Ishikawa (cell line): Measurements from ENCODE around the gene TBX1.

ENCODE experiments used
- CEBPB ChIP-seq: IDR thresholded peaks from 2 replicates; pipeline ENCODE4 v1.6.1; 2012
- CREB1 ChIP-seq: IDR thresholded peaks from 2 replicates; pipeline ENCODE4 v1.6.1; 2012; ENCODE audit warnings: low read depth
- EGR1 ChIP-seq: IDR thresholded peaks from 2 replicates; pipeline ENCODE4 v1.6.1; 2012
- EP300 ChIP-seq: IDR thresholded peaks from 2 replicates; pipeline ENCODE4 v1.6.1; 2012; ENCODE audit warnings: borderline replicate concordance
- FOXM1 ChIP-seq: IDR thresholded peaks from 2 replicates; pipeline ENCODE4 v1.6.1; 2012; ENCODE audit warnings: low read depth, borderline replicate concordance
- NFIC ChIP-seq: IDR thresholded peaks from 2 replicates; pipeline ENCODE4 v1.6.1; 2012
- RAD21 ChIP-seq: IDR thresholded peaks from 2 replicates; pipeline ENCODE4 v1.6.1; 2012; ENCODE audit warnings: low read depth
- TAF1 ChIP-seq: IDR thresholded peaks from 2 replicates; pipeline ENCODE4 v1.6.1; 2012; ENCODE audit warnings: low read depth, mild to moderate bottlenecking
- TCF12 ChIP-seq: IDR thresholded peaks from 2 replicates; pipeline ENCODE4 v1.6.1; 2012; ENCODE audit warnings: low read depth
- TEAD4 ChIP-seq: IDR thresholded peaks from 2 replicates; pipeline ENCODE4 v1.6.1; 2012
- YY1 ChIP-seq: IDR thresholded peaks from 2 replicates; pipeline ENCODE4 v1.6.1; 2012; ENCODE audit warnings: low read depth
- ZBTB7A ChIP-seq: IDR thresholded peaks from 2 replicates; pipeline ENCODE4 v1.6.1; 2012; ENCODE audit warnings: low read depth
- TF ChIP-seq, protein P1 (sequence below): IDR thresholded peaks from 2 replicates; pipeline ENCODE4 v1.6.1; 2012; ENCODE audit warnings: low read depth, mild to moderate bottlenecking
- TF ChIP-seq, protein P2 (sequence below): IDR thresholded peaks from 2 replicates; pipeline ENCODE4 v1.6.1; 2012
- TF ChIP-seq, protein P3 (sequence below): IDR thresholded peaks from 2 replicates; pipeline ENCODE4 v1.6.1; 2012

Gene TBX1

DNA sequence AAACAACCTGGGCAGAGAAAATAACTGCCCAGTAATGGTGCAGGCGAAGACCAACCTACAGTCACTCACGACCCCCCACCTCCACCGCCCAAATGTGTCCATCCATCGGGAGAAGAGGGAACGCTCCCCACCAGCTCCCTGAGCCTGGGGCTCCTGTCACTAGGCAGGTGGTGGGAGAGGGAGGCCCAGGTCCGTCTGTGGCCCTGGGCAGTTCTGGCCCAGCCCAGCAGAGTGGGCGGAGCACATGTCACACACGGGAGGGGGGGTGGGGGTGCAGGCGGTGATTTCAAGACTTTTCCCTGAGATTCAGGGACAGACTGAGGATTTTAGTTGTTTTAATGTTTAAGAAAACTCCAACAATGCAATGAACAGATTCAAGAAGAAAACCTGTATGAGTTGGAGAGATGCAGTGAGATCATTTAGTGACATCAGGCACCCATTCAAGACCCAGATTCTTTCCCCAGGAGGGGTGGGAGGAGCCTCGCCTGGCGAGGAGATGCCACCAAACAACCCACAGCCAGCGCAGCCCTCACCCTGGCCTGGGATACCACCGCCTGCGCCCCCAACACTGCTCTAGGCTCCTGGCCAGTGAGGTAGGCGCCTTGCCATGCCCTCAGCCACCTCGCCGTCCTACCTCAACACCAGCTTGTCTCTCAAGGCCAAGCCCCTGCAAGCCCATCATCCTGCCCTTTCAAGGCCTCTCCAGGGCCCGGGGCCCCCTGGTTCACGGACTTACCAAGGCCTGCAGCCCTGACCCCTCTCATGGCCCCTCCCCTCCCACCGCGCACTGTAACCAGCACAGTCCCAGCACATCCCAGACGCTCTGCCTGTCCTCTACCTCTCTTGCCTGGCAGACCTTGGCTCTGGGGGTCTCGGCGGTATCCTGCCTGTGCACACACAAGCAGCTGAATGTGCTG is 36.8 kb downstream of the TBX1 start:
- TF ChIP-seq TCF12: no peak
- TF ChIP-seq EP300: no peak
- TF ChIP-seq YY1: no peak
- TF ChIP-seq EGR1: no peak
- TF ChIP-seq TEAD4: no peak
- TF ChIP-seq, protein P1, sequence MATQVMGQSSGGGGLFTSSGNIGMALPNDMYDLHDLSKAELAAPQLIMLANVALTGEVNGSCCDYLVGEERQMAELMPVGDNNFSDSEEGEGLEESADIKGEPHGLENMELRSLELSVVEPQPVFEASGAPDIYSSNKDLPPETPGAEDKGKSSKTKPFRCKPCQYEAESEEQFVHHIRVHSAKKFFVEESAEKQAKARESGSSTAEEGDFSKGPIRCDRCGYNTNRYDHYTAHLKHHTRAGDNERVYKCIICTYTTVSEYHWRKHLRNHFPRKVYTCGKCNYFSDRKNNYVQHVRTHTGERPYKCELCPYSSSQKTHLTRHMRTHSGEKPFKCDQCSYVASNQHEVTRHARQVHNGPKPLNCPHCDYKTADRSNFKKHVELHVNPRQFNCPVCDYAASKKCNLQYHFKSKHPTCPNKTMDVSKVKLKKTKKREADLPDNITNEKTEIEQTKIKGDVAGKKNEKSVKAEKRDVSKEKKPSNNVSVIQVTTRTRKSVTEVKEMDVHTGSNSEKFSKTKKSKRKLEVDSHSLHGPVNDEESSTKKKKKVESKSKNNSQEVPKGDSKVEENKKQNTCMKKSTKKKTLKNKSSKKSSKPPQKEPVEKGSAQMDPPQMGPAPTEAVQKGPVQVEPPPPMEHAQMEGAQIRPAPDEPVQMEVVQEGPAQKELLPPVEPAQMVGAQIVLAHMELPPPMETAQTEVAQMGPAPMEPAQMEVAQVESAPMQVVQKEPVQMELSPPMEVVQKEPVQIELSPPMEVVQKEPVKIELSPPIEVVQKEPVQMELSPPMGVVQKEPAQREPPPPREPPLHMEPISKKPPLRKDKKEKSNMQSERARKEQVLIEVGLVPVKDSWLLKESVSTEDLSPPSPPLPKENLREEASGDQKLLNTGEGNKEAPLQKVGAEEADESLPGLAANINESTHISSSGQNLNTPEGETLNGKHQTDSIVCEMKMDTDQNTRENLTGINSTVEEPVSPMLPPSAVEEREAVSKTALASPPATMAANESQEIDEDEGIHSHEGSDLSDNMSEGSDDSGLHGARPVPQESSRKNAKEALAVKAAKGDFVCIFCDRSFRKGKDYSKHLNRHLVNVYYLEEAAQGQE: no peak
- TF ChIP-seq, protein P2, sequence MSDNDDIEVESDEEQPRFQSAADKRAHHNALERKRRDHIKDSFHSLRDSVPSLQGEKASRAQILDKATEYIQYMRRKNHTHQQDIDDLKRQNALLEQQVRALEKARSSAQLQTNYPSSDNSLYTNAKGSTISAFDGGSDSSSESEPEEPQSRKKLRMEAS: no peak
- TF ChIP-seq ZBTB7A: no peak
- no peak for TF ChIP-seq CEBPB
- TF ChIP-seq, protein P3, sequence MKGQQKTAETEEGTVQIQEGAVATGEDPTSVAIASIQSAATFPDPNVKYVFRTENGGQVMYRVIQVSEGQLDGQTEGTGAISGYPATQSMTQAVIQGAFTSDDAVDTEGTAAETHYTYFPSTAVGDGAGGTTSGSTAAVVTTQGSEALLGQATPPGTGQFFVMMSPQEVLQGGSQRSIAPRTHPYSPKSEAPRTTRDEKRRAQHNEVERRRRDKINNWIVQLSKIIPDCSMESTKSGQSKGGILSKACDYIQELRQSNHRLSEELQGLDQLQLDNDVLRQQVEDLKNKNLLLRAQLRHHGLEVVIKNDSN: no peak
- TF ChIP-seq NFIC: no peak
- TF ChIP-seq TAF1: no peak
- TF ChIP-seq RAD21: no peak

DNA sequence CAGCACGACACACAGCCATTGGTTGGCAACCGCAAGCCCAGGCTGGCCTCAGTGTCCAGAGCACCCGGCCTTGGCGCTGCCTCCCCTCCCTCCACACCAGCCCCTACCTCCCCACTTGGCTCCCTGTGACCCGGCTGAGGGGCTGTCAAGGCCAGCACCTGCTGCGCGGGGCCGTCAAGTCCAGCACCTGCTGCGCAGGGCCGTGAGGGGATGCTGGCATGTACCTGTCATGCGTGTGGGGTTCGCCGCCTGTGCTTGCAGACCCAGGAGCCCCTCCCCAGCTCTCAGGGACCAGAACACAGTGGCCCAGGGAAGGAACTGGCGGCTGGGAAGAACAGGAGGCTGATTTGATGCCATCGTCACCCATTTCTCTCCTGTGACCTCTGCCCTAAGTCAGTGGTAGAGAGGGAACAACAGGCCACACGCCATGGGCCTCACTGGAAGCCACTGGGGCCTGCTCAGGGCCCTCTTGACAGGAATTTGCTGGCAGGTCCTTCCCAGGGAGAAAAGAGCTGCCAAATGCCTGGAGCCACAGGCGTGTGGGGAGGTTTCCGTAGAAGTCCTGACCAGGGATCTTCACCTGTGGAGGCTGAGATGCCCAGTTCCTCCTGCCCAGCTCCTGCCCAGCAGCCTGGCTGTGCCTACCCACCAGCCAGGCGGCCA is 37.6 kb downstream of the TBX1 start:
- TF ChIP-seq, protein P3: no peak
- no peak for TF ChIP-seq CEBPB
- no peak for TF ChIP-seq NFIC
- TF ChIP-seq TAF1: no peak

DNA sequence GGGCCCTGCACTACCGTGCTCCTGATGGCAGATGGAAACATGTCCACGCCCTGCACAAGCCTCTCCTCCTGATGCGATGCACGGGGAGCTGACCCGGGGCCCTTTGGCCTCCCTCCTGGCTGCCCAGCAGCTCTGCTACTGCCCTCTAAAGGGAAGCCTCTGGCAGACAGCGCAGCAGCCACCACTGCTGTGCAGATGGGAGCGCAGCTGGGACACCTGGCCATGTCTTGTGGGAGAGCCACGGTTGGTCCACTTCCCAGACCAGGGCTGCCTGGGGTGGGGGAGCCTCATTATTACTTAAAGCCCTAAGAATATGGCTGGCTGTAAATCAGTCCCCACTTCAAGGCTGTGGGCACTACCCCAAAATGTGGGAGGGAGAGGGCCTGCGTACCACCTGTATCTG is 38.3 kb downstream of the TBX1 start:
- TF ChIP-seq EGR1: no peak
- no peak for TF ChIP-seq TEAD4
- no peak for TF ChIP-seq RAD21
- TF ChIP-seq CREB1: no peak
- TF ChIP-seq, protein P3: no peak
- no peak for TF ChIP-seq TCF12
- no peak for TF ChIP-seq NFIC
- TF ChIP-seq FOXM1: no peak
- TF ChIP-seq CEBPB: no peak
- no peak for TF ChIP-seq TAF1
- no peak for TF ChIP-seq ZBTB7A
- no peak for TF ChIP-seq EP300
- TF ChIP-seq YY1: no peak
- TF ChIP-seq, protein P2: no peak

DNA sequence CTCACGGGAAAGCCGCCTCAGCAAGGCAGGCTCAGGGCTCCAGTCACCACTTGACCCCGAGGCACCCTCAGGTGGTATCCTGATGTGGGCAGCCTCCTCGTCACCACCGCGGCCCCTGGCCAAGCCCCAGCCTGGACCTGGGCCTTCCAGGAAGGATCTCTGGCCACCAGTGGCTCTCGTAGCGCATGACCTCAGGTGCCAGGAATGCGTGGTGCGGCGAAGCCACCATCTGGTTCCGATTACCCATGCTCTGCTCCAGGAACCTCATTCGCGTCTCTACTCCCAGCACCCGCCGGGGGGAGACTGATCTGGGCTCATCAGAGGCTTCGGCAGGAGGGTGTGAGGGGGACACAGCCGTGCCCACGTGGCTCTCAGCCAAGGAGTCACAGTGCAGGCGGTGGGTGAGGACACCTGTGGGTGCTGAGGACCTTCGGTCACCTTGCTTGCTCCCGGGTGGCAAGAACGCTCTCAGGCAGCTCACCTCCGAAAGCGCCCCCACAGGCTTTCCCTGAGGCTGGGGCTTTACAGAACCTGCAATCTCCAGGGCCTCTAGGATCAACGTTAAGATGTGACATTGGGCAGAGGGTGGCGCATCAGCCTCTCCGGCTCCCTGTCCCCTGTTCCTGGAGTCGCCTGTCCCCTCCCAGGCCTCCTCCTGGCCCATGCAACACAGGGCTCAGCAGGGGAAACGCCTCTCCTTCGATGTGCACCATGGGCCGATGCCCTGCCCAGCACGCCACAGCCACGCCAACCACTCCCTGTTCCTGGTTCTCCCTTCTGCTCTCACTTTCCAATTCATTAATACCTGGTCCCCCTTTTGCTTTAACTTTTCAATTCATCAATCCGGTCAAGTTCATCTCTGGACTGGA is 39.0 kb downstream of the TBX1 start:
- no peak for TF ChIP-seq YY1
- no peak for TF ChIP-seq CEBPB
- no peak for TF ChIP-seq CREB1
- no peak for TF ChIP-seq FOXM1
- no peak for TF ChIP-seq EP300
- TF ChIP-seq EGR1: no peak
- TF ChIP-seq, protein P1: no peak
- TF ChIP-seq ZBTB7A: no peak
